ENCODE measurements around the gene LAMTOR5.

LAMTOR5 gene

DNA sequence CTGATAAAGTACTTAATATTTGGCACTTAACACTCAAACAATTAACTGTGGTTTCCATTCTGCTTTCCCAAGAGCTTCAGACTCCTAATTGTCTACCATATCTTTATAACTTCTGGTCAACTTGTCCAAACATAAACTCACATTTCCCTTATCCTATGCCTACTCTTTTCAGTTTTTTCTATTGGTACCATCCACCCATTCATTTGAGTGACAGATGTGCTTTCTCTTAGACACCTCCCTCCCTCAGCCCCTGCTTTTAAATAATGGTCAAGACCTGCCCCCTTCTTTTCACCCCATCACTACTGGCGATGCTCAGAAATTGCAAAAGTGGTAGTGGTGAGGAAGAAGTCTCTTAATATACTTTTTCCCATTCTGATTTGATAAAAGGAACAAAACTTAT lies 22.1 kb downstream of the LAMTOR5 start:
- DNase-seq = no peak

DNA sequence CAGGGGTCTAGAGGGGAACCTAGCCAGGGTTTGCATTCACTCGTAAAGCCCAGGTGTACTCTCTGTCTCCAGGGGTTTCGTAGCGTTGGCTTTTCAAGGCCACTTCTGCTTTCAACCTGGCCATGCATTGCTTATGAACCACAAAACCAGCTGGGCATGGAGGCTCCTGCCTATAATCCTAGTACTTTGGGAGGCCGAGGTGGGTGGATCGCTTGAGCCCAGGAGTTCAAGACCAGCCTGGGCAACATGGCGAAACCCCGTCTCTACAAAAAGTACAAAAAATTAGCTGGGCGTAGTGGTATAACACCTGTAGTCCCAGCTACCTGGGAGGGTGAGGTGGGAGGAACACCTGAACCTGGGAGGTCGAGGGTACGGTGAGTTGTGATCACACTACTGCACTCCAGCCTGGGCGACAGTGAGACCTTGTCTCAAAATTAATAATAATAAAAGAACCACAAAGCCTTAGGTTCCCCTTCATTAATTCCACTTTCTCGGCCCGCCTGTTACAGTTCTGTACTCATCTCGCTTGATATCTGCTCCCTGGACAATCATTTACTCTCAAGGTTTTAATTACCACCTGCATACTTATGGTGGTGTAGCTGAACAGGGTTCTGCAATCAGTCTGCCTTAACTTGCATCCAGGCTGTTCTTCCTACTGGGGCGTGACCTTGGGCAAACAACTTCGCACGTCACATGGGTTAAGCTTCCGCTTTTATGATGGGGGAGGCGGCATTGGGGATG lies 22.7 kb downstream of the LAMTOR5 start:
- no peak for DNase-seq

- DNase-seq = no peak
Observed at GRCh38 chr1:110383251-110383990, 24.1 kb downstream of the LAMTOR5 start.

DNA sequence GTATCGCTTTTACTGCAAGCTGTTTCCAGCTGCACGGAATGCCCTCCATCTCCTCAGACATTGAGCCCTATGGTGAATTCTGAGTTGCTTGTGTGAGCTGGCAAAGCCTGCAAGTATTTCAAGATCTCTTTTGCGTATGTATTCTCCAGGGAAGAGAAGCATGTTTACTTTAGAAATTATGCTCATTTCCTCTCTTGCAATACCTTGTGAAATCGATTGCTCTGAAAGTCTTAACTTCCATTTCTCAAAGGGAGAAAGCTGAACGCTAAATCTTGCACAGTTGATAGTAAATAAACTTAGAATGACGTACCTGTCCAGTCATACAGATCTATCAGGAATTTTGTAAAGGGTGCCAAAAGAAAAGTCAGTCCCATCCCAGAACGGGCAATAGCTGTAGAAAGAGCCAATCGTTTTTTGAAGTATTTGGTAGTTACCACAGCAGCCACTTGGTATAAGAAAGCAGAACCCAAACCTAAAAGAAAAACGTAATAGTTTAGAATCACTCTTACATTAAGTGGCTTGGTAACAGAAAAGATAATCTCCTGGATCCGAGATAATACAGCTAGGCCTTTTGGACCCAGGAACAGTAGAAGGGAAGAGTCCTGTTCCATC lies 26.7 kb downstream of the LAMTOR5 start:
- peak; percentile 49 for DNase-seq

DNA sequence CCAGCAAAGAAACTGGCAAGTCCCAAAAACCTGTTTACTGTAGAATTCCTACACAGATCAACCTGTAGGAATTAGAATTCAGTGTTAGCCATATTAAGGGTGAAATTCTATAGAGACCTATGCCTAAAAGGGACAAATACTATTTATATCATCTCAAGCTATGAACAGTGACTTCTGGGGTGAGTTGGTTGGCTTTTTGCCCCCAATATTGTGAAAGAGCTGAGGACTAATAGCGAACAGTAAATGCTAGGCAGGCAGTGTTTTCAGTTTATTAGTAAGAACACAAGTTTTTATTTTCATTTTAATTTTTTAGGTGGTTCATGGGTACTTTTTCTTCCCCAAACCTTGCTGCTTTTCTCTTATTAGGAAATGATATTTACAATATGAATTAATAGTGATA lies 32.0 kb downstream of the LAMTOR5 start:
- no peak for DNase-seq

DNA sequence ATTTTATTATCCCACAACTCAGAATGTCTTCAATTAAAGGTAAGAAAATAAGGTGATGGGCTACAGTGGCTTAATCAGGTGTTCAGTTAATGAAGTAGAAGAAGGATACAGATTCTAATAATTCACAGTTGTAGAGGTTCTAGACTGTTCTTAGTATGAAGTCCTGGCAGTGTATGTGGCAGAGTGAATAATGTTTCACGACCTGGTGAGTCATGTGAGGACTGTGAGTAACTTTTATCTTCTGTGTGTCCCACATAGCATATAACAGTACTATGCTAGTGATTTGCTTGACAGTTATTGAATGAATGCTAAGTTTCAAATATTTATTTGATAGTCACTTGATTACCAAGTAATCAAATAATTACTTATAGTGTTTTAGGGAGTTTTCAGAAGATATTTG lies 36.7 kb downstream of the LAMTOR5 start:
- peak; percentile 56 for DNase-seq

DNA sequence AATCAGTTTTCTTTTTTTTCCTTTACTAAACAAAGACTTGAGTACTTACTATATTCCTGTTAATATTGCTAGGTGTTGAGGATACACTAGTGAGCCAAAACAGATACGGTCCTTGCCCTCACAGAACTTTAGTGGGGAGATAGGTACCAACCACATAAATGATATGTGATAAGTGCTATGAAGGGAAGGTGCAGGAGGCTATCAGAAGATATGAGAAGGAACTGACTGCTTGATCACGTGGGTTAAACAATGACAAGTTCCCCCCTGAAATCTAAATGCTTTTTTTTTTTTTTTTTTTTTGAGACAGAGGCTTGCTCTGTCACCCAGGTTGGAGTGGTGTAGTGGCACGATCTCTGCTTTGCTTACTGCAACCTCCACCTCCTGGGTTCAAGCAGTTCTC lies 43.3 kb downstream of the LAMTOR5 start:
- DNase-seq = no peak

- no peak for DNase-seq
Observed at GRCh38 chr1:110361856-110362255, 45.6 kb downstream of the LAMTOR5 start.

DNA sequence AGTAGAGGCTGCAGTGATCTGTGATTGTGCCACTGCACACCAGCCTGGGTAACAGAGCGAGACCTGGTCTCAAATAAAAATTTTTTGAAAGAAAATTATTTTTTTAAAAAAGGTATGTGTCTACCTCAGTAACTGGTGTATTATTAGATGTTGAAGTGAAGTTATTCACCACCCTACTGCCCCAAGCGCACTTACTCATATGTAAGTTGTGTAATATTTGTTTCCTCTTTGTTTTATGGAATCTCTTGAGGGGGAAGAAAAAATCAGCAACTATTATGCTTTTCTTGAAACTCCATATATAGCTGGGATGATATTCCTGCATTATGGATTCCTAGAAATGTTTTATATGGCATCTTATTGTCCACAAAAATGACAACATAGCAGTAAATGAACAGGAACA lies 47.1 kb downstream of the LAMTOR5 start:
- DNase-seq = no peak

GRCh38 chr1:110356379-110356778 lies 51.1 kb downstream of the LAMTOR5 start:
- DNase-seq = no peak

- DNase-seq = no peak
Observed at GRCh38 chr1:110355321-110355720, 52.2 kb downstream of the LAMTOR5 start.

All from fibroblast of upper back skin (primary cell).